GM21381 (cell line): ENCODE measurements around the gene DNAJB8.

Experiments used
- ATAC-seq: cut with Tn5 transposase; IDR thresholded peaks from one replicate; pipeline ENCODE4 v1.9.1; 2021; ENCODE audit warnings: mild to moderate bottlenecking, moderate library complexity; ENCODE audit not compliant: unreplicated experiment

DNAJB8 gene

GRCh38 chr3:128449111-128449638, 17.5 kb downstream of the DNAJB8 start:
- ATAC-seq = no peak

- no peak for ATAC-seq
Observed at GRCh38 chr3:128448491-128448890, 18.2 kb downstream of the DNAJB8 start.

- no peak for ATAC-seq
Observed at GRCh38 chr3:128447561-128448013, 19.1 kb downstream of the DNAJB8 start.

- ATAC-seq = no peak
Observed at GRCh38 chr3:128446821-128447220, 19.9 kb downstream of the DNAJB8 start.

GRCh38 chr3:128445357-128445756, 21.3 kb downstream of the DNAJB8 start:
- no peak for ATAC-seq

GRCh38 chr3:128443771-128444170, 22.9 kb downstream of the DNAJB8 start:
- ATAC-seq = no peak

GRCh38 chr3:128442949-128443348, 23.7 kb downstream of the DNAJB8 start:
- ATAC-seq = no peak

- ATAC-seq = no peak
Observed at GRCh38 chr3:128442070-128442469, 24.6 kb downstream of the DNAJB8 start.

- no peak for ATAC-seq
Observed at GRCh38 chr3:128439226-128439625, 27.5 kb downstream of the DNAJB8 start.

- no peak for ATAC-seq
Observed at GRCh38 chr3:128438488-128439072, 28.1 kb downstream of the DNAJB8 start.

- ATAC-seq = no peak
Observed at GRCh38 chr3:128436214-128436613, 30.5 kb downstream of the DNAJB8 start.

- no peak for ATAC-seq
Observed at GRCh38 chr3:128435561-128435960, 31.1 kb downstream of the DNAJB8 start.

GRCh38 chr3:128435058-128435457, 31.6 kb downstream of the DNAJB8 start:
- ATAC-seq = no peak

GRCh38 chr3:128434524-128434923, 32.2 kb downstream of the DNAJB8 start:
- ATAC-seq = no peak

- no peak for ATAC-seq
Observed at GRCh38 chr3:128433837-128434165, 32.9 kb downstream of the DNAJB8 start.

- ATAC-seq = no peak
Observed at GRCh38 chr3:128432971-128433836, 33.5 kb downstream of the DNAJB8 start.

GRCh38 chr3:128432301-128432970, 34.3 kb downstream of the DNAJB8 start:
- no peak for ATAC-seq

GRCh38 chr3:128431803-128432300, 34.8 kb downstream of the DNAJB8 start:
- no peak for ATAC-seq

- no peak for ATAC-seq
Observed at GRCh38 chr3:128430731-128431130, 36.0 kb downstream of the DNAJB8 start.

- ATAC-seq = no peak
Observed at GRCh38 chr3:128430301-128430700, 36.4 kb downstream of the DNAJB8 start.

- ATAC-seq = no peak
Observed at GRCh38 chr3:128429751-128430150, 36.9 kb downstream of the DNAJB8 start.
